ENCODE measurements around the gene CSGALNACT2. TPM values are rescaled to one million over a fixed set of nuclear protein-coding genes. Genes with fewer than 3 reads are reported as not detected.
A peak's percentile ranks its signal among the peaks of the same experiment; 100 is the strongest.

The CSGALNACT2 gene
- total RNA-seq, 4 donors from 2014 or later: 29.1 to 43.3 (median 34.7) TPM

- Histone ChIP-seq H3K4me3 (no peak overlapping the region), H3K27ac (no peak overlapping the region), H3K9me3 (no peaks in the 10 kb centered on the region), H3K36me3 (peaks cover 0 to 54% (median 0%) of the 10 kb centered on the region in 3 donors), H3K4me1 (peaks cover 0 to 8% (median 2%) of the 10 kb centered on the region in 4 donors), H3K27me3 (no peaks in the 10 kb centered on the region)
- TF ChIP-seq POLR2A (IDR thresholded peaks at IDR 0.05) (no peak), EP300 (IDR thresholded peaks at IDR 0.05) (no peak)
- TF ChIP-seq, protein P1, sequence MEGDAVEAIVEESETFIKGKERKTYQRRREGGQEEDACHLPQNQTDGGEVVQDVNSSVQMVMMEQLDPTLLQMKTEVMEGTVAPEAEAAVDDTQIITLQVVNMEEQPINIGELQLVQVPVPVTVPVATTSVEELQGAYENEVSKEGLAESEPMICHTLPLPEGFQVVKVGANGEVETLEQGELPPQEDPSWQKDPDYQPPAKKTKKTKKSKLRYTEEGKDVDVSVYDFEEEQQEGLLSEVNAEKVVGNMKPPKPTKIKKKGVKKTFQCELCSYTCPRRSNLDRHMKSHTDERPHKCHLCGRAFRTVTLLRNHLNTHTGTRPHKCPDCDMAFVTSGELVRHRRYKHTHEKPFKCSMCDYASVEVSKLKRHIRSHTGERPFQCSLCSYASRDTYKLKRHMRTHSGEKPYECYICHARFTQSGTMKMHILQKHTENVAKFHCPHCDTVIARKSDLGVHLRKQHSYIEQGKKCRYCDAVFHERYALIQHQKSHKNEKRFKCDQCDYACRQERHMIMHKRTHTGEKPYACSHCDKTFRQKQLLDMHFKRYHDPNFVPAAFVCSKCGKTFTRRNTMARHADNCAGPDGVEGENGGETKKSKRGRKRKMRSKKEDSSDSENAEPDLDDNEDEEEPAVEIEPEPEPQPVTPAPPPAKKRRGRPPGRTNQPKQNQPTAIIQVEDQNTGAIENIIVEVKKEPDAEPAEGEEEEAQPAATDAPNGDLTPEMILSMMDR (IDR thresholded peaks at IDR 0.05): no peak
- no peak for DNase-seq (ENCODE audit: low spot score in 2 of 2)
- 79 to 88% methylated on average over 4 of the region's 4 CpGs for WGBS, 2 donors
These were observed 47.9 kb downstream of the CSGALNACT2 start for GRCh38 chr10:43186150-43186549.

DNA sequence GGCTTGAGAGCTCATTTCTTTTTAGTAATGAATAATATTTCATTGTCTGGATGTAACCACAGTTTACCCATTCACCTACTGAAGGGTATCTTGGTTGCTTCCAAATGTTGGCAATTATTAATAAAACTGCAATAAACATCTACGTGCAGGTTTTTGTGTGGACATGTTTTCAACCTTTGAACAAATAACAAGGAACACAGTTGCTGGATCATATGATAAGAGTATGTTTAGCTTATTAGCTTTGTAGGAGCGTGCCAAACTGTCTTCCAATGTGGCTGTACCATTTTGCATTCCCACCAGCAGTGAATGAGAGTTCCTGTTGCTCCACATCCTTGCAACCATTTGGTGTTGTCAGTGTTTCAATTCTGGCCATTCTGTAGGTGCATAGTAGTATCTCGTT lies 49.0 kb downstream of the CSGALNACT2 start:
- H3K27me3 ChIP-seq: no peaks in the 10 kb centered on the region
- TF ChIP-seq POLR2A (IDR thresholded peaks at IDR 0.05): no peak
- TF ChIP-seq, protein P1 (IDR thresholded peaks at IDR 0.05): no peak
- no peak for TF ChIP-seq EP300 (IDR thresholded peaks at IDR 0.05)
- peaks cover 0 to 44% (median 0%) of the 10 kb centered on the region in 3 donors for H3K36me3 ChIP-seq
- WGBS, 2 donors: 98 to 99% methylated on average over 3 of the region's 3 CpGs
- DNase-seq (ENCODE audit: low spot score in 2 of 2): no peak
- no peak overlapping the region for H3K4me3 ChIP-seq
- H3K9me3 ChIP-seq: no peaks in the 10 kb centered on the region
- H3K4me1 ChIP-seq: peaks cover 0 to 8% (median 2%) of the 10 kb centered on the region in 4 donors
- no peak overlapping the region for H3K27ac ChIP-seq

- Histone ChIP-seq H3K36me3 (peaks cover 0 to 35% (median 0%) of the 10 kb centered on the region in 3 donors), H3K9me3 (no peaks in the 10 kb centered on the region), H3K4me3 (no peak overlapping the region), H3K27me3 (no peaks in the 10 kb centered on the region), H3K4me1 (peaks cover 0 to 8% (median 2%) of the 10 kb centered on the region in 4 donors), H3K27ac (peak overlapping the region in 1 of 4 donors; percentile 80)
- no peak for TF ChIP-seq POLR2A (IDR thresholded peaks at IDR 0.05)
- TF ChIP-seq EP300 (IDR thresholded peaks at IDR 0.05): peak in 1 of 2 donors; percentile 10
- DNase-seq (ENCODE audit: low spot score in 2 of 2): no peak
- 67 to 71% methylated on average over 1 of the region's 1 CpG for WGBS, 2 donors
These were observed 50.5 kb downstream of the CSGALNACT2 start for GRCh38 chr10:43188702-43189101.

DNA sequence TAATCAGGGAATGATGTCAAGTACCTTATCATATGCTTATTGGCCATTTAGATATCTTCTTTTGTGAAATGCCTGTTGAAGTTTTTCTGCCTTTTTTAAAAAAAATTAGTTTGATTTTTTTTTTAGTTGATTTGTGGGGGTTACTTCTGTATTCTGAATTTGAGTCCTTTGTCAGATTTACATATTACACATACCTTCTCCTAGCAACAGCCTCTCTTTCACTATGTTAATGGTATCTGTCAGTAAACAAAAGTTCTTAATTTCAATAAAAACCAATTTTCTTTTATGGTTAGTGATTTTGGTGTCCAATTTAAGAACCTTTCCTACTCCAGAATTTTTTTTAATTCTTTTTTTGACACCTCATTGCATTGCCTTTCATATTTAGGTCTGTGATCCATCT lies 52.0 kb downstream of the CSGALNACT2 start:
- no peak for DNase-seq (ENCODE audit: low spot score in 2 of 2)
- H3K36me3 ChIP-seq: peaks cover 0 to 35% (median 0%) of the 10 kb centered on the region in 3 donors
- H3K27ac ChIP-seq: peak overlapping the region in 2 of 4 donors; percentile 47 to 80
- no peaks in the 10 kb centered on the region for H3K27me3 ChIP-seq
- no peak for TF ChIP-seq EP300 (IDR thresholded peaks at IDR 0.05)
- TF ChIP-seq, protein P1 (IDR thresholded peaks at IDR 0.05): no peak
- TF ChIP-seq POLR2A (IDR thresholded peaks at IDR 0.05): no peak
- peaks cover 0 to 8% (median 2%) of the 10 kb centered on the region in 4 donors for H3K4me1 ChIP-seq
- no peak overlapping the region for H3K4me3 ChIP-seq
- no peaks in the 10 kb centered on the region for H3K9me3 ChIP-seq

GRCh38 chr10:43190775-43191174 lies 52.5 kb downstream of the CSGALNACT2 start:
- peaks cover 0 to 35% (median 0%) of the 10 kb centered on the region in 3 donors for H3K36me3 ChIP-seq
- H3K4me3 ChIP-seq: no peak overlapping the region
- no peaks in the 10 kb centered on the region for H3K9me3 ChIP-seq
- peaks cover 0 to 8% (median 2%) of the 10 kb centered on the region in 4 donors for H3K4me1 ChIP-seq
- WGBS, 2 donors: 43 to 50% methylated on average over 3 of the region's 3 CpGs
- H3K27ac ChIP-seq: peak overlapping the region in 2 of 4 donors; percentile 47 to 80
- H3K27me3 ChIP-seq: no peaks in the 10 kb centered on the region
- DNase-seq (ENCODE audit: low spot score in 2 of 2): no peak
- TF ChIP-seq, protein P1 (IDR thresholded peaks at IDR 0.05): no peak
- TF ChIP-seq EP300 (IDR thresholded peaks at IDR 0.05): no peak
- TF ChIP-seq POLR2A (IDR thresholded peaks at IDR 0.05): no peak
